ENCODE data around the gene SRD5A3. TPM values are rescaled to one million over a fixed set of nuclear protein-coding genes. Genes with fewer than 3 reads are reported as not detected.

SRD5A3 gene
- total RNA-seq, 1 donor from 2014 or later = 12.7 TPM

DNA sequence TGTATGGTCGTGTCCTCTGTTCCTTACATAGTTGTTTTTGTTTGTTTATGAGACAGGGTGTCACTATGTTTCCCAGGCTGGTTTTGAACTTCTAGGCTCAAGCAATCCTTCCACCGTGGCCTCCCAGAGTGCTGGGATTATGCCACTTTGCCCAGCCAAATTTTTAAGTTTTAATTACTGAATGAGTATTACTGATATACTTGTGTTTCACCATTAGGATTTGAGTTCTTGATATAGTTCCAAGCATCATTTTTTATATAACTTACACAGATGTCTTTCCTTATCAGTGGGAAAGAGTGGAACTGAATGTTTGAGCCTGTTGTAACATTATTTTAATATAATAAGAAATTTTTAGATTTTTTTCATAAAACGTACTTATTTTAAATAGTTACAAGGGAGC, 70.1 kb downstream of the SRD5A3 start:
- DNase-seq = no peak
- Mint-ChIP-seq H3K27me3 (ENCODE audit: unreplicated experiment) (no peaks in the 10 kb centered on the region), H3K4me3 (ENCODE audit: unreplicated experiment) (no peak overlapping the region), H3K9me3 (ENCODE audit: unreplicated experiment) (no peaks in the 10 kb centered on the region), H3K36me3 (ENCODE audit: unreplicated experiment) (no peaks in the 10 kb centered on the region), H3K4me1 (ENCODE audit: low read depth, unreplicated experiment) (no peaks in the 10 kb centered on the region), H3K27ac (ENCODE audit: unreplicated experiment) (no peak overlapping the region)
- TF ChIP-seq, protein P1, sequence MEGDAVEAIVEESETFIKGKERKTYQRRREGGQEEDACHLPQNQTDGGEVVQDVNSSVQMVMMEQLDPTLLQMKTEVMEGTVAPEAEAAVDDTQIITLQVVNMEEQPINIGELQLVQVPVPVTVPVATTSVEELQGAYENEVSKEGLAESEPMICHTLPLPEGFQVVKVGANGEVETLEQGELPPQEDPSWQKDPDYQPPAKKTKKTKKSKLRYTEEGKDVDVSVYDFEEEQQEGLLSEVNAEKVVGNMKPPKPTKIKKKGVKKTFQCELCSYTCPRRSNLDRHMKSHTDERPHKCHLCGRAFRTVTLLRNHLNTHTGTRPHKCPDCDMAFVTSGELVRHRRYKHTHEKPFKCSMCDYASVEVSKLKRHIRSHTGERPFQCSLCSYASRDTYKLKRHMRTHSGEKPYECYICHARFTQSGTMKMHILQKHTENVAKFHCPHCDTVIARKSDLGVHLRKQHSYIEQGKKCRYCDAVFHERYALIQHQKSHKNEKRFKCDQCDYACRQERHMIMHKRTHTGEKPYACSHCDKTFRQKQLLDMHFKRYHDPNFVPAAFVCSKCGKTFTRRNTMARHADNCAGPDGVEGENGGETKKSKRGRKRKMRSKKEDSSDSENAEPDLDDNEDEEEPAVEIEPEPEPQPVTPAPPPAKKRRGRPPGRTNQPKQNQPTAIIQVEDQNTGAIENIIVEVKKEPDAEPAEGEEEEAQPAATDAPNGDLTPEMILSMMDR (IDR thresholded peaks at IDR 0.05; ENCODE audit: partially characterized antibody, unreplicated experiment) = no peak

Other genes with a start within 250 kb of the SRD5A3 start
- 2.0 TPM for gene KDR, start 220.6 kb upstream of the SRD5A3 start, total RNA-seq (ENCODE audit: unreplicated experiment)
- gene TMEM165, start 49.7 kb downstream of the SRD5A3 start, total RNA-seq (ENCODE audit: unreplicated experiment) = 78.0 TPM
- 7.6 TPM for gene CLOCK, start 200.7 kb downstream of the SRD5A3 start, total RNA-seq (ENCODE audit: unreplicated experiment)
- gene PDCL2, start 246.0 kb downstream of the SRD5A3 start, total RNA-seq (ENCODE audit: unreplicated experiment) = not detected